GM20000 (cell line): ENCODE results near the gene UQCR11.
A peak's percentile ranks its signal among the peaks of the same experiment; 100 is the strongest.

Experiments used
- DNase-seq: peaks from one replicate; pipeline ENCODE4 v3.0.0; 2012; ENCODE audit warnings: low spot score
- CTCF ChIP-seq: IDR thresholded peaks from 2 replicates; pipeline ENCODE4 v1.5.1; 2012; ENCODE audit warnings: mild to moderate bottlenecking, control low read depth; ENCODE audit errors: extremely low read depth, missing control alignments

Gene UQCR11

GRCh38 chr19:1612114-1613086 is 7.1 kb upstream of the UQCR11 start:
- no peak for DNase-seq
- no peak for TF ChIP-seq CTCF

GRCh38 chr19:1611353-1611752 is 6.1 kb upstream of the UQCR11 start:
- TF ChIP-seq CTCF = no peak
- peak; percentile 18 for DNase-seq

- peak; percentile 13 for DNase-seq
- no peak for TF ChIP-seq CTCF
Measured at GRCh38 chr19:1610579-1610978, 5.3 kb upstream of the UQCR11 start.

- TF ChIP-seq CTCF = no peak
- DNase-seq = peak; percentile 17
Measured at GRCh38 chr19:1609680-1610474, 4.6 kb upstream of the UQCR11 start.

GRCh38 chr19:1609103-1609396 is 3.8 kb upstream of the UQCR11 start:
- no peak for TF ChIP-seq CTCF
- DNase-seq = peak; percentile 23

- no peak for TF ChIP-seq CTCF
- peak; percentile 21 for DNase-seq
Measured at GRCh38 chr19:1608359-1609102, 3.3 kb upstream of the UQCR11 start.
